SW 1271 (cell line): Measurements from ENCODE around the gene ARHGEF38.
"Not testable (repeated sequence)": the region's sequence is repeated elsewhere in the genome, so short reads cannot be mapped to it uniquely, and the experiment has no call there.

Source experiments
- DNase-seq, 2 experiments: peaks; one replicate each; lab custom pipeline; 2025; lab: John Stamatoyannopoulos, UW

The ARHGEF38 gene

DNA sequence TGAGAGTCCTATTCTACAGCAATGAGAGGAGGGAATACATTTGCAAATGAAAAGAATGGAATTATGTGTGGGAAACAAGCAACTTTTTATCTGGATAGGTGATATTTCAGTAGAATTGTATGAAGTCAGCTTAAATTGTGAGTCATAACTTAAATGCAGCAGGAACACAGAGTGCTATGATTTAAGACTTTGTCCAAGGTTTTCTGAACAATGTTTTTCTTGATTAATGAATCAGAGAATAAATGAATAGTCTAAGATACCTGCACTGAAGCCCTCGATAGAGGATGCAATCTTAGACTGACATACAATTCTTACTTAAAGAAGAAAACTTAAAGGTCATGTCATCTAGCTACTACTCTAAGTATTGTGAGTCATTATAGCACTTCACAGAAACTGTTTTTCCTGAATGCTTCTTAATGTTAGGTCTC is 8.0 kb downstream of the ARHGEF38 start:
- DNase-seq, result no peak

DNA sequence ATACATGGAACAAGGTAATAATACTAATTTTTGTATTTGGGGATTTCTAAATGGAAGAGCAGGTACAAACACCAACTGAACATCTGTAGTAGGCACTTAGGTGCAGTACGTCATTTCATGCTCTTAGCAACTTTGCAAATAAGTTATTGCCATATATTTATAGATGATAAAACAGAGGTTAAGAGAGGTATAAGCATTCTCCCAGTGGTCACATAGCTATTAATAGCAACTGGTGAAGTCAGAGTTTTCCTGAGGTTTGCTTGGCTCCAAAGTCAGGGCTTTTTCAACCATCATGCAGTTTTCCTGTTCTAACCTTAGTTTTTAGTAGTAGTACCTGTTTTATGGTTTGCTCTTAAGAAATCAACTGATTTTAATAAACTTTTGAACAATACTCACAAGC is 10.9 kb downstream of the ARHGEF38 start:
- no peak for DNase-seq

- no peak for DNase-seq
Measured at GRCh38 chr4:105568584-105568983, 16.2 kb downstream of the ARHGEF38 start.

DNA sequence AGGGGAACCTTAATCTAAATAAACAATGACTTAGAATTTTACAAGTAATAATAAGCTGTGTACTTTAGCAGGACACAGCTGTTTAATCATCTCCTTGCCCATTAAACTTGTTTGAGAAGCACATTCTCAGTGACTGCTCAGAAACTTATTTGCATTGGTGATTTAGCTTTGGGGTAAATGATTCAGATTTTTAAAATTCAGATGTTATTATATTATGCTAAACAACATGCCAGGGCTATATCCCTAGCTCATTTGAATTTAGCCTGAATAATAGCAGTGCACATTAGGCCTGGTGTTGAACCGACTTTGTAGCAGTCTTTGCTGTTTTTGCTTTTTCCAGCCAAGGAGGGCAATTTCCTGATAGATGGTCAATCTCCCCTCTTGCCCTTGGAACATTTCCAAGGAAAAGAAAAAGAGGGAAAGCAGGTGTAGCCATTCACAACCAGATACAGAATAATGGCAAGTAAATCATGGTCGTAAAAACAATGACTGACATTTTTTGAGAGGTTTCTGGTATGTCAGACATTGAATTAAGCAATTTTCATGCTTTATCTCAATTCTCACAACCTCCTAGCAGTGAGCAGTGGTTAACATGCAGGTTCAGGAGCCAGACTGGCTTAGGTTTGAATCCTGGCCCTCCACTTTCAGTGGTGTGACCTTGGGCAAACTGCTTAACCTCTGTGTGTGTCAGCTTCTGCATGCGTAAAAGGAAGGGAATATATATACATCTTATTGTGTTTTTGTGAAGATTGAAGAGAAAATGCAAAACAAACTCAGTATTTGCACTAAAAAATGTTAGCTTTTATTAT is 16.8 kb downstream of the ARHGEF38 start:
- DNase-seq, result no peak

DNA sequence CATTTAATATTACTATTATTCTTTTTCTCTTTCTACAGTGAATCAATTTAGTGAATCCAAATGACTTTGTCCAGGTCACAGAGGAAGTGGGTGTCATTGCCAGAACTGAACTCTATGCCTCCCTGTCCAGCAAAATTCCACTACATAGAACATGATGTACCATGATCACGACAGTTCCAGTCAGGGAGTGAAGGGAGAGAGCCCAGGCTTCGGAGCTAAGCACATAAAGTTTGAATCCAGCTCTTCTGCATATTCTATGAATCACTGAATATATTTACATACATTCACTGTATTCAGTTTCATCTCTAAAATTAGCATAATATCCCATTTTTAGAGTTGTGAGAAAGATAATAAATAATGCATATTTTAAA is 17.4 kb downstream of the ARHGEF38 start:
- no peak for DNase-seq

DNA sequence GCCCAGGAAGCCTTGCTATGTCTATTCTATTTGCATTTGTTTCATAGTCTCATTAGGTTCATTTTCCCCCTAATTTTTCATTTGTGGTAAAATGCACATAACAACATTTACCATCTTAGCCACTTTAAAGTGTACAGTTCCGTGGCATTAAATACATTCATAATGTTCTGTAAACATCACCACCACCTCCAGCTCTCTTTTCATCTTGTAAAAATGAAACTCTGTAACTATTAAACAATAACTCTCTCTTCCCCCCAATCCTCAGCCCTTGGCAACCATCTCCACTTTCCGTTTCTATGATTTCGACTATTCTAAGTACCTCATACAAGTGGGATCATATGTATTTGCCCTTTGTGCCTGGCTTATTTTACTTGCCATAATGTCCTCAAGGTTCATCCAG is 19.9 kb downstream of the ARHGEF38 start:
- DNase-seq, result no peak

GRCh38 chr4:105586638-105587328 is 34.4 kb downstream of the ARHGEF38 start:
- DNase-seq, result no peak

DNA sequence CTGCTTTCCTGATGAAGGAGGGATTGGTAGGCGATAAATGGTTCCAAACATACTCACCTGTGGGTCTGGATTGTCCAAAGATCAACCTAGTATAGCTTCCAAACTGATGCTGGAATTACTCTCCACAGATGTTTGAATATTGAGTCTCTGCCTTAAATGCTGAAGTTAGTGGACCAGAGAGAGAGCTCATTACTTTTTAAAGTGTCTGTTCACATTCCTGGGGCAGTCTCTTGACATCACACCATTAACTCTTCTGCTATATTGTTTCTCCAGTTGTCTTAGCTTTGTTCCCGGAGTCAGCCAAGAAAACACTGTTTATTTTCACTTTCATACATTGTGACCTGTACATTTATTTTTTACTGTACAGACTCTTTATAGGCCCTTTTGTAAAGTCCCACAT is 35.4 kb downstream of the ARHGEF38 start:
- no peak for DNase-seq

GRCh38 chr4:105588252-105588651 is 35.8 kb downstream of the ARHGEF38 start:
- DNase-seq, result no peak

DNA sequence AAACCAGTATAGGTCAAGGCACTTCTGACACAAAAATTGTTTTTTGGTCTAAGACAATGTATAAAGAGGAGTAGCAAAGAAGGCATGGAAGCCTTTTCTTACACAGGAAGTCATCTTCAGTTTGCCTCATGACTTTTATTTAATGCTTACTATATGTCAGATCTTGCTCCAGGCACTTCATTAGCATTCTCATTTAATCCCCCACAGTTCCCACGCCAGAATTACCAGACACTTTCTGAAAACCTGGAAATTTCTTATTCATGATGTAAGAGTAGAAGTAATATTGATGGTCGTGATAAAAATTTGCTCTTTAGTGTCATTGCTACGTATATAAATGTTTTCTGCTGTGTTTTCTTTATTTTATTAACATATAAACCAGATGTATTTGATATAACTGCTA is 39.2 kb downstream of the ARHGEF38 start:
- no peak for DNase-seq

DNA sequence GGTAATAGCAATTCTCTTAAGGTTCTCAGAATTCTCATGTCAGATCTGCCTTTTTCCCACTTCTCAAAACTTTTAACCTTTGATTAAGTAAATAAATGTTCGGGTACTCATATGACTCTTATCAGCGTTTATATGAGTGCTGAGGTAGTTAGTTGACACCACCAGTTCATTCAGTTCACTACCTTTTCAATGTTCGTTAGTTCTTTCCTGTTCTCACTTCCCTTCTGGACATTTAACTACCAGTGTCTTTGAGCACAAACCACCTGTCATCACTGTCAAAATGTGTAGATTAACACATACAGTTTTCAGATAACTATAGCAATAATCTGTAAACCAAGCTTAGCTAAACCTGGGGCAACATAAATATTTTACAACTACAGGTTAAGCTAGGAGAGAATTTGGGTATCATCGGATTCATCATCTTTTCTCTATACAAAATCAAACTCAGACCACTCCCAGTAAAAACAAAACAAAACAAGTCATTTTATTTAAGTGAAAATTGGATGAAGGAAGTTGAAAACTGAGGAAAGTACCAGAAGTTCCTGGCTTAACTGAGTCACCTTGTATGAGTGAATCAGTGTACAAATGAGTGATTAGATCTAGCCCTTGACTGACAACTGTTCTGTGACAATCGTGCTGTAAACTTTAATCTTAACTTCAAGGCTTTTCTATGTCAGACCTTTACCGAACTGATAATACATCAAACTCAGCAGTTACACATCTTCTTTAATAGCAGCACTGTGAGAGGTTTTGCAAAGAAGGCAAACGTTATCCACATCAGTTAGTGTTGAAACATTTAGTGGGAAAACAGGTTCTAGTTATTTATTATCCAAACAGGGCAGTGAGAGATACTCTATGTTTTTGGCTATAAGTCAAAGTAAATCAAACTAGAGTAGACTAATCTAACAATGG is 41.9 kb downstream of the ARHGEF38 start:
- DNase-seq, result no peak

- no peak for DNase-seq
Measured at GRCh38 chr4:105596684-105597083, 44.3 kb downstream of the ARHGEF38 start.

DNA sequence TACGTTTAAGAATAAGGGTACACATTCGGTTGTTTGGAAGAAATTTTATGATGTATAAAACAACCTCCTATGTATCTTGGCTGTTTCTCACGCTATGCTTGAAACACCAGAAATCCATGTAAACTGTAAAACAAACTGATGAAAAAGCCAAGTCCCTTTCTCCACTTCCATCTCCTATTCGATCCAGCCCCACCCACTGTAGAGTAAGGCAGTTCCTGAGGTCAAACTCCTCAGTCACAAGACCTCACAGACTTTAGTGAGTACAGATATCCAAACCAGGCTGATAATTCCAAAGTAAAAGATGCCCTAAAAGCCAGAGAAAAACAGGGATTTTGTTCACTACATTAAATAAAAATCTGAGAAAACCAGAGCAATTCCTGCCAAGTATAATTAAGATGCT is 45.6 kb downstream of the ARHGEF38 start:
- DNase-seq, result no peak

DNA sequence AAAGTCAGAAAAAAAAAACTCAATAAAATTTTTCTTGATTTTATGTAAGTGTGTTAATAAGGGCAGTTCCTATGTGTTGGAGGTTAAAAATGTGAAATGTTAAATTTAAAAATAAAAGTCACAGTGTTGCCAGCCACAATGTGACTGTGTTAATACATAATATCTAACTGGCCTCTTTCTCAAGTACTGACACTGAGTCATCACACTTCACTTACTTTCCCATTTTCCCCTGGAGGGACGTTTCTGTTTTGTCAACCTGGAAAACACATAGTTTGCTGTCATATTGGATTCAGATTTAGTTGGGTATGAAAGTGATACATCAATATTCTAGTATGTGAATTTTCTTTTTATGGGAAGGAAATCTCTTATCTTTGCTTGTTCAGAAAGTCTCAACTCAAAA is 46.4 kb downstream of the ARHGEF38 start:
- DNase-seq, result no peak

- DNase-seq, result no peak
Measured at GRCh38 chr4:105599482-105599881, 47.1 kb downstream of the ARHGEF38 start.

- DNase-seq, result no peak
Measured at GRCh38 chr4:105599932-105600655, 47.7 kb downstream of the ARHGEF38 start.

DNA sequence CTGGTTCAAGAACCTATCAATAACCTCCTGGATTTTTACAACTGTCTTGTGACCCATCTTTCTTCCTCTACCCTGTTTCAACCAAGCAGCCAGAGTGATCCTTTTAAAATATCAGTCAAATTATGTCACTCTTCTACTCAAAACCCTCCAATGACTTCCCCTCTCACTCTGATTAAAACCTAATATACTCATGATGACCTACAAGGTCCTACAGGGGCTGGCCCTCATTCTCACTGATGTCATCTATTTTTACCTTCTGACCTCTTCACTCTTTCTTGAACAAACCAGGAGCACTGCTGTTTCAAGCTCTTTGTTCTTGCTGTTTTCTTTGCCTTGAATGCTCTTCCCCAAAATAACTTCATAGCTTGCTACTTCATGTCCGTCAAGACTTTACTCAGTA is 48.5 kb downstream of the ARHGEF38 start:
- no peak for DNase-seq

DNA sequence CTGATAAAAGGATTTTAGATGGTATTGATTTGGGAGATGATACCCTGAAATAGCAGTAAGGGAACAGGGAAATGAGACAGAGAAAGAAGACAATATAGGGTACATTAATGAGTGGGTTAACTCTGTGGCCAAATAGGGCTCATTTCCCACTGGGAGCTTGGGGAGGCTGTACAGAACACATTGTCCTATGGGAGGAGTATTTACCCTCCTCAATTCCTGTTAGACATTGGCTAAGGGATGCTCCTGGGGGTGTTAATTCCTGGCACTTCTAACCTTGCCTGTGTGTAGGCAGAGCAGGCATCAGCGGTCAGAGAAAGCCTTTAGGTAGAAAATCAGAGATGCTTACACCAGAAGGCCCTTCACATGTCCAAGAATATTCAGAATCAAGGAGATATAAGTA is 49.0 kb downstream of the ARHGEF38 start:
- DNase-seq, result no peak

- DNase-seq, result no peak
Measured at GRCh38 chr4:105603158-105603557, 50.7 kb downstream of the ARHGEF38 start.

DNA sequence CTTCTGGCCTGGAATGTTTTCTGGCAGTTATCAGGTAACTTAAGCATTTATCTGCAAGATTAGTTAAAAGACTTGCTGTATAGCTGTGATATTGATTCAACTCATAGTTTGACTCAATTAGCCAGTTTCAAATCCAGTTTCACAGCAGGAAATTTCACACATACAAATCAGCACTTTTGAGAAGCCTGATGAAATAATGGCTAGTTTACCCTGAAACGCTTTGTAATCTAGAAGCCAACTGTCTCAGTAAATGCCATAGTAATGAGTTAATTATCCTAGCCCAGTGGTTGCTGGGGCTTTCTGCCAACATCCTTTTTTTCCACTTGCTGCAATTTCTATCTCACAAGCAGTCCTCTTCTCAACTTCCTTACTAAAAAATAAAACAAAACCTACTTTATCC is 53.1 kb downstream of the ARHGEF38 start:
- DNase-seq, result no peak

- DNase-seq, result no peak
Measured at GRCh38 chr4:105607876-105608275, 55.5 kb downstream of the ARHGEF38 start.

GRCh38 chr4:105609819-105610218 is 57.4 kb downstream of the ARHGEF38 start:
- not testable (repeated sequence) for DNase-seq
